Renal cortex interstitium (tissue), 11 donors: ENCODE measurements around the gene TGFBI. TPM values are rescaled to one million over a fixed set of nuclear protein-coding genes. Genes with fewer than 3 reads are reported as not detected.

Source experiments
- DNase-seq, 11 donors: peaks; one replicate each; pipeline ENCODE4 v3.0.0-alpha.2; 2013; ENCODE audit warnings: low read depth in 9 of 11, low spot score in 4 of 11; ENCODE audit errors: extremely low read depth in 1 of 11
- polyA plus RNA-seq, 3 donors: library from polyadenylated mRNA; unstranded; fragments of 120-200 nt; gene quantifications; one replicate each; pipeline ENCODE4 v1.2.1, GENCODE V29; 2013; ENCODE audit not compliant: insufficient read length in 3 of 3

The TGFBI gene
- polyA plus RNA-seq, 3 donors: 215 to 272 (median 218) TPM

GRCh38 chr5:135997673-135998335 is 31.0 kb upstream of the TGFBI start:
- no peak for DNase-seq

GRCh38 chr5:135998889-135999288 is 29.9 kb upstream of the TGFBI start:
- DNase-seq: no peak

GRCh38 chr5:135999406-136000139 is 29.2 kb upstream of the TGFBI start:
- no peak for DNase-seq

- DNase-seq: no peak
These were observed 28.6 kb upstream of the TGFBI start for GRCh38 chr5:136000147-136000546.

- no peak for DNase-seq
These were observed 27.9 kb upstream of the TGFBI start for GRCh38 chr5:136000932-136001331.

GRCh38 chr5:136001466-136001981 is 27.3 kb upstream of the TGFBI start:
- DNase-seq: no peak

GRCh38 chr5:136004436-136004835 is 24.4 kb upstream of the TGFBI start:
- no peak for DNase-seq

- no peak for DNase-seq
These were observed 23.3 kb upstream of the TGFBI start for GRCh38 chr5:136005476-136005875.

- DNase-seq: no peak
These were observed 22.6 kb upstream of the TGFBI start for GRCh38 chr5:136006164-136006563.

- DNase-seq: no peak
These were observed 22.0 kb upstream of the TGFBI start for GRCh38 chr5:136006761-136007251.

GRCh38 chr5:136007271-136007670 is 21.5 kb upstream of the TGFBI start:
- DNase-seq: no peak

GRCh38 chr5:136011414-136012001 is 17.3 kb upstream of the TGFBI start:
- DNase-seq: no peak

GRCh38 chr5:136012041-136012804 is 16.6 kb upstream of the TGFBI start:
- no peak for DNase-seq

GRCh38 chr5:136013559-136013958 is 15.2 kb upstream of the TGFBI start:
- DNase-seq: no peak

- DNase-seq: no peak
These were observed 14.5 kb upstream of the TGFBI start for GRCh38 chr5:136014049-136015002.

GRCh38 chr5:136015003-136015375 is 13.8 kb upstream of the TGFBI start:
- DNase-seq: no peak

GRCh38 chr5:136015966-136016650 is 12.7 kb upstream of the TGFBI start:
- no peak for DNase-seq
